Mammary epithelial cell (primary cell): ENCODE measurements around the gene PRKCI.

ENCODE experiments used
- EZH2 ChIP-seq: IDR thresholded peaks from 2 replicates; pipeline ENCODE4 v1.6.1; 2012; ENCODE audit warnings: low read length, inconsistent platforms, borderline replicate concordance
- TF ChIP-seq, protein P1 (sequence below), 2 donors: IDR thresholded peaks in 1 of 2; conservative IDR thresholded peaks in 1 of 2; 2 replicates each; pipeline ENCODE4 v1.5.1; 2011 to 2012; ENCODE audit warnings: inconsistent platforms in 2 of 2, low read length in 2 of 2, mild to moderate bottlenecking in 2 of 2, control low read depth in 1 of 2, low read depth in 1 of 2; ENCODE audit not compliant: insufficient read depth in 1 of 2; ENCODE audit errors: extremely low read depth in 1 of 2

GRCh38 chr3:170226426-170226960 is 4.3 kb downstream of the PRKCI start:
- TF ChIP-seq, protein P1, sequence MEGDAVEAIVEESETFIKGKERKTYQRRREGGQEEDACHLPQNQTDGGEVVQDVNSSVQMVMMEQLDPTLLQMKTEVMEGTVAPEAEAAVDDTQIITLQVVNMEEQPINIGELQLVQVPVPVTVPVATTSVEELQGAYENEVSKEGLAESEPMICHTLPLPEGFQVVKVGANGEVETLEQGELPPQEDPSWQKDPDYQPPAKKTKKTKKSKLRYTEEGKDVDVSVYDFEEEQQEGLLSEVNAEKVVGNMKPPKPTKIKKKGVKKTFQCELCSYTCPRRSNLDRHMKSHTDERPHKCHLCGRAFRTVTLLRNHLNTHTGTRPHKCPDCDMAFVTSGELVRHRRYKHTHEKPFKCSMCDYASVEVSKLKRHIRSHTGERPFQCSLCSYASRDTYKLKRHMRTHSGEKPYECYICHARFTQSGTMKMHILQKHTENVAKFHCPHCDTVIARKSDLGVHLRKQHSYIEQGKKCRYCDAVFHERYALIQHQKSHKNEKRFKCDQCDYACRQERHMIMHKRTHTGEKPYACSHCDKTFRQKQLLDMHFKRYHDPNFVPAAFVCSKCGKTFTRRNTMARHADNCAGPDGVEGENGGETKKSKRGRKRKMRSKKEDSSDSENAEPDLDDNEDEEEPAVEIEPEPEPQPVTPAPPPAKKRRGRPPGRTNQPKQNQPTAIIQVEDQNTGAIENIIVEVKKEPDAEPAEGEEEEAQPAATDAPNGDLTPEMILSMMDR (conservative IDR thresholded peaks at IDR 0.05 in 1 of 2, IDR thresholded peaks at IDR 0.05 in 1 of 2; ENCODE audit: extremely low read depth in 1 of 2, insufficient read depth in 1 of 2, low read depth in 1 of 2, low read length in 2 of 2), result no peak
- TF ChIP-seq EZH2, result no peak
